ENCODE measurements around the gene BDH1.

GRCh38 chr3:197464794-197465193 is 91.0 kb downstream of the BDH1 start:
- TF ChIP-seq, protein P1, sequence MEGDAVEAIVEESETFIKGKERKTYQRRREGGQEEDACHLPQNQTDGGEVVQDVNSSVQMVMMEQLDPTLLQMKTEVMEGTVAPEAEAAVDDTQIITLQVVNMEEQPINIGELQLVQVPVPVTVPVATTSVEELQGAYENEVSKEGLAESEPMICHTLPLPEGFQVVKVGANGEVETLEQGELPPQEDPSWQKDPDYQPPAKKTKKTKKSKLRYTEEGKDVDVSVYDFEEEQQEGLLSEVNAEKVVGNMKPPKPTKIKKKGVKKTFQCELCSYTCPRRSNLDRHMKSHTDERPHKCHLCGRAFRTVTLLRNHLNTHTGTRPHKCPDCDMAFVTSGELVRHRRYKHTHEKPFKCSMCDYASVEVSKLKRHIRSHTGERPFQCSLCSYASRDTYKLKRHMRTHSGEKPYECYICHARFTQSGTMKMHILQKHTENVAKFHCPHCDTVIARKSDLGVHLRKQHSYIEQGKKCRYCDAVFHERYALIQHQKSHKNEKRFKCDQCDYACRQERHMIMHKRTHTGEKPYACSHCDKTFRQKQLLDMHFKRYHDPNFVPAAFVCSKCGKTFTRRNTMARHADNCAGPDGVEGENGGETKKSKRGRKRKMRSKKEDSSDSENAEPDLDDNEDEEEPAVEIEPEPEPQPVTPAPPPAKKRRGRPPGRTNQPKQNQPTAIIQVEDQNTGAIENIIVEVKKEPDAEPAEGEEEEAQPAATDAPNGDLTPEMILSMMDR (conservative IDR thresholded peaks at IDR 0.05 in 1 of 2, IDR thresholded peaks at IDR 0.05 in 1 of 2; ENCODE audit: extremely low read depth in 1 of 2, insufficient read depth in 1 of 2, low read depth in 1 of 2, low read length in 2 of 2): no peak
- no peak for TF ChIP-seq EZH2 (IDR thresholded peaks at IDR 0.05; ENCODE audit: borderline replicate concordance, low read length)
